SK-N-SH (cell line): ENCODE data around the gene ZIC5.

Experiments used
- CTCF ChIP-seq: fragments of 200-600 bp; sonication (generic); IDR thresholded peaks from 2 replicates; pipeline ENCODE4 v1.6.1; 2017; ENCODE audit warnings: antibody characterized with exemption, mild to moderate bottlenecking, moderate library complexity
- EZH2phosphoT487 ChIP-seq: fragments of 200-600 bp; sonication (generic); IDR thresholded peaks from 2 replicates; pipeline ENCODE4 v1.6.1; 2017; ENCODE audit warnings: low read depth, mixed run types, mild to moderate bottlenecking, antibody characterized with exemption, moderate library complexity, borderline replicate concordance
- POLR2AphosphoS5 ChIP-seq: IDR thresholded peaks from 2 replicates; pipeline ENCODE4 v1.6.1; 2012; ENCODE audit warnings: low read depth, low read length
- REST ChIP-seq: IDR thresholded peaks from 2 replicates; pipeline ENCODE4 v1.6.1; 2012; ENCODE audit warnings: mild to moderate bottlenecking, low read depth, low read length, moderate library complexity
- RXRA ChIP-seq: IDR thresholded peaks from 2 replicates; pipeline ENCODE4 v1.4.0; 2012; ENCODE audit warnings: low read depth, mild to moderate bottlenecking, borderline replicate concordance
- TF ChIP-seq, protein P1 (sequence below): fragments of 150-350 bp; IDR thresholded peaks from 2 replicates; pipeline ENCODE4 v1.6.1; 2017; ENCODE audit warnings: antibody characterized with exemption, low read length, low read depth, borderline replicate concordance
- TF ChIP-seq, protein P2 (sequence below): IDR thresholded peaks from 2 replicates; pipeline ENCODE4; 2012
- TF ChIP-seq, protein P3 (sequence below): fragments of 150-350 bp; IDR thresholded peaks from 2 replicates; pipeline ENCODE4 v1.6.1; 2016; ENCODE audit warnings: mild to moderate bottlenecking, low read depth, low read length

DNA sequence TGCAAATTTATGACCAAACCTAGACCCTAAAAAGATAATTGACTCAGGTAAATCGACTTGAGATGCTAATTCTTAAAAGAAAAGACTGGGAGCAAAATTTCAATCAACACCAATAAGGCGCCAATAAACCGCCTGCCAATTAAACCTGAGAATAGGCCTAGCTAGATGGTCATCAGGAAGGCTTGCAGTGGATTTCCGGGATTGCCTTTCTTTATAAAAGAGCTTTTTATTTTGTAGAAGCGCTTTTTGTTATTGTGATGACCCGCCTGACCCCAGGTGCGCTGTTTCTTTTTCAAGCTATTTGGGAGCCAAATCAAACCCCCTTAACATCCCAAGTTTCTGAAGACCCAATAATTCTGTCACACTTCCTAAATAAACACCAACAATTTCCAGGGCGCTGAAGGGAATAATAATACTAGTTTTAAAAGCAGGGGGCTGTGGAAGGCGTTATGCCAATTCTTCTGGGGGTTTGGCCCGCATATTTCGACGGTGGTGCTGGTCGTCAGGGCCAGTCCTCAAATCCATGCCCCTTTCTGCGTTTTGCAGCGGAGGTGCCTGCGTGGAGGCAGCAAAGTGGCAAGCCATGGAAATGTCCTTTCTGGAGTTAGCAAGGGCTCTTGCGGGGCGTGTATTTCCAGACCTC is 2.9 kb upstream of the ZIC5 start:
- no peak for TF ChIP-seq CTCF
- TF ChIP-seq, protein P1, sequence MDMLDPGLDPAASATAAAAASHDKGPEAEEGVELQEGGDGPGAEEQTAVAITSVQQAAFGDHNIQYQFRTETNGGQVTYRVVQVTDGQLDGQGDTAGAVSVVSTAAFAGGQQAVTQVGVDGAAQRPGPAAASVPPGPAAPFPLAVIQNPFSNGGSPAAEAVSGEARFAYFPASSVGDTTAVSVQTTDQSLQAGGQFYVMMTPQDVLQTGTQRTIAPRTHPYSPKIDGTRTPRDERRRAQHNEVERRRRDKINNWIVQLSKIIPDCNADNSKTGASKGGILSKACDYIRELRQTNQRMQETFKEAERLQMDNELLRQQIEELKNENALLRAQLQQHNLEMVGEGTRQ, result no peak
- TF ChIP-seq, protein P2, sequence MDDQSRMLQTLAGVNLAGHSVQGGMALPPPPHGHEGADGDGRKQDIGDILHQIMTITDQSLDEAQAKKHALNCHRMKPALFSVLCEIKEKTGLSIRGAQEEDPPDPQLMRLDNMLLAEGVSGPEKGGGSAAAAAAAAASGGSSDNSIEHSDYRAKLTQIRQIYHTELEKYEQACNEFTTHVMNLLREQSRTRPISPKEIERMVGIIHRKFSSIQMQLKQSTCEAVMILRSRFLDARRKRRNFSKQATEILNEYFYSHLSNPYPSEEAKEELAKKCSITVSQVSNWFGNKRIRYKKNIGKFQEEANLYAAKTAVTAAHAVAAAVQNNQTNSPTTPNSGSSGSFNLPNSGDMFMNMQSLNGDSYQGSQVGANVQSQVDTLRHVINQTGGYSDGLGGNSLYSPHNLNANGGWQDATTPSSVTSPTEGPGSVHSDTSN, result no peak
- TF ChIP-seq RXRA, result no peak
- no peak for TF ChIP-seq REST
- TF ChIP-seq POLR2AphosphoS5, result no peak
- TF ChIP-seq EZH2phosphoT487, result no peak
- TF ChIP-seq, protein P3, sequence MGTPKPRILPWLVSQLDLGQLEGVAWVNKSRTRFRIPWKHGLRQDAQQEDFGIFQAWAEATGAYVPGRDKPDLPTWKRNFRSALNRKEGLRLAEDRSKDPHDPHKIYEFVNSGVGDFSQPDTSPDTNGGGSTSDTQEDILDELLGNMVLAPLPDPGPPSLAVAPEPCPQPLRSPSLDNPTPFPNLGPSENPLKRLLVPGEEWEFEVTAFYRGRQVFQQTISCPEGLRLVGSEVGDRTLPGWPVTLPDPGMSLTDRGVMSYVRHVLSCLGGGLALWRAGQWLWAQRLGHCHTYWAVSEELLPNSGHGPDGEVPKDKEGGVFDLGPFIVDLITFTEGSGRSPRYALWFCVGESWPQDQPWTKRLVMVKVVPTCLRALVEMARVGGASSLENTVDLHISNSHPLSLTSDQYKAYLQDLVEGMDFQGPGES, result no peak
